ENCODE data around the gene PAPPA. TPM values are rescaled to one million over a fixed set of nuclear protein-coding genes. Genes with fewer than 3 reads are reported as not detected.

PAPPA gene
- total RNA-seq, 1 experiment from 2014 or later = 0.17 TPM

- Histone ChIP-seq H3K27me3 (ENCODE audit: insufficient read depth, low read length) (peaks cover 1% of the 10 kb centered on the region; the same call in 1 of the 2 replicates), H4K20me1 (ENCODE audit: control insufficient read depth, insufficient read depth, insufficient read length) (no peaks in the 10 kb centered on the region), H2BK12ac (ENCODE audit: insufficient read length, low read depth, low read length) (no peak overlapping the region), H3K4me1 (ENCODE audit: insufficient read depth, low read length) (no peaks in the 10 kb centered on the region), H3K27ac (ENCODE audit: insufficient read length, low read depth, low read length) (no peak overlapping the region), H2BK20ac (ENCODE audit: low read depth, low read length, poor library complexity, severe bottlenecking) (no peak overlapping the region), H2BK120ac (ENCODE audit: low read depth, low read length, poor library complexity, severe bottlenecking) (no peak overlapping the region), H4K91ac (ENCODE audit: insufficient read length, low read depth, low read length) (no peak overlapping the region), H3K79me2 (ENCODE audit: insufficient read depth, low read length) (no peaks in the 10 kb centered on the region), H2AFZ (ENCODE audit: low read length) (no peak overlapping the region), H3K4me2 (ENCODE audit: insufficient read depth, insufficient read length, low read length) (no peak overlapping the region), H4K8ac (replicated peaks; ENCODE audit: insufficient read length, low read depth, low read length) (no peak overlapping the region), H3K18ac (ENCODE audit: insufficient read length, low read depth, low read length) (no peak overlapping the region), H2BK15ac (ENCODE audit: low read depth, low read length) (no peak overlapping the region), H3K14ac (ENCODE audit: insufficient read depth, low read length) (no peak overlapping the region), H4K5ac (ENCODE audit: insufficient read length, low read depth, low read length) (no peak overlapping the region), H3K9me3 (ENCODE audit: control insufficient read depth, low read depth, low read length) (no peaks in the 10 kb centered on the region), H3K23me2 (ENCODE audit: insufficient read length, low read depth, low read length, poor library complexity, severe bottlenecking) (no peaks in the 10 kb centered on the region), H3K9ac (ENCODE audit: extremely low read depth, insufficient read length, low read length) (no peak overlapping the region), H3T11ph (ENCODE audit: low read length) (no peak overlapping the region), H3K23ac (ENCODE audit: insufficient read length, low read depth, low read length) (no peak overlapping the region), H3K79me1 (ENCODE audit: insufficient read depth, low read depth, low read length, poor library complexity, severe bottlenecking) (no peaks in the 10 kb centered on the region), H3K56ac (ENCODE audit: insufficient read length, low read depth, low read length) (no peak overlapping the region), H3K4ac (ENCODE audit: low read depth, low read length) (no peak overlapping the region), H2AK5ac (ENCODE audit: insufficient read length, low read length) (no peak overlapping the region), H2BK5ac (ENCODE audit: insufficient read length, low read length) (no peak overlapping the region)
- no CpG with 5 or more reads among the region's 3 CpGs for WGBS (ENCODE audit: extremely low coverage, insufficient read length, low lambda C conversion rate)
- no peak overlapping the region for H3K27ac Mint-ChIP-seq
- H3K4me1 Mint-ChIP-seq = no peaks in the 10 kb centered on the region
- no peak for DNase-seq
- TF ChIP-seq CTCF (conservative IDR thresholded peaks at IDR 0.05) = no peak
- no peaks in the 10 kb centered on the region for H3K36me3 Mint-ChIP-seq (ENCODE audit: insufficient read depth in 1 of 3, low read depth in 3 of 3)
- no peaks in the 10 kb centered on the region for H3K9me3 Mint-ChIP-seq
- H3K27me3 Mint-ChIP-seq (ENCODE audit: low read depth) = no peaks in the 10 kb centered on the region
- no peak overlapping the region for H3K4me3 Mint-ChIP-seq
Measured at GRCh38 chr9:116404228-116404627, 250.6 kb downstream of the PAPPA start.

Data from H9 (cell line).